ENCODE measurements around the gene PXDN.

DNA sequence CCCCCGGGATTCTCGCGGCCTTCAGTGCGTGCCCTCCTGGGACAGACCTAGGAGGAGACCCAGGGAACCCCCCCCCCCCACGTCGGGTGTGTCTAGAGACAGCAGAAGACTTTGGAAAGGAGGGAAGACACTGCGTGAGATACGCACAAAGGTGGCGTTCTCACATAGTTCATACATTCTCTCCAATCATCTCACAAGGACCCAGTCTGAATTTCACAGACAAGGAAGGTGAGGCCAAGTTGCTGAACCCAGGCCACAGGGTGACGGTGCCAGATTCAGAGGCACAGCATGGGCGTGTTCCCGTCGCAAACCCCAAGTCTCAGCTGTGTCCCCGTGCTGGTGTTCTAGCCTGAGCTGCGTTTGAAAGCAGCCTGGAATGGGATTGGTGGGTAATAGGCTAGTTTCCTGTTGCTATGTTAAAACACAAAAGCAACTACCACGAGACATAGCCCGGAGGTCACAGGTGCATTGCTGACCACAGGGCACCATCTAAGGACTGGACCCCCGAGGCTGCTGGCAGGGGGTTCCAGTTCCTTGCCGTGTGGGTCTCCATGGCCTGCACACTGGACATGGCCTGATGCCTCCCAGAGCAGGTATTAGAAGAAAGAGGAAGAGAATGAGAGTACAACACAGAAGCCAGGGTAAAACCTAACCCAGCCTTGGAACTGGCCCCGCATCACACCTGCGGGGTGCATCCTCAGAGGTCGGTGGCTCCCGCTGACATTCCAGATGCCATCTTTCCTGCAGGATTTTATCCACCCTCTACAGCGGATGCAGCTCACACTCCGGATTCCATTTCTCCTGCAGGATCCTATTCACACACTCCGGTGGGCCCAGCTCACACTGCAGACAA, 1.1 kb upstream of the PXDN start:
- TF ChIP-seq GATA2 (IDR thresholded peaks at IDR 0.05; ENCODE audit: low read depth, low read length) = no peak
- TF ChIP-seq GATA3 (IDR thresholded peaks at IDR 0.05; ENCODE audit: low read depth, low read length) = no peak
